HG03469 (cell line): ENCODE data around the gene E2F8.
A peak's percentile ranks its signal among the peaks of the same experiment; 100 is the strongest.
"Not testable (repeated sequence)": the region's sequence is repeated elsewhere in the genome, so short reads cannot be mapped to it uniquely, and the experiment has no call there.

Source experiments
- ATAC-seq: cut with Tn5 transposase; IDR thresholded peaks from one replicate; pipeline ENCODE4 v1.9.1; 2021; ENCODE audit warnings: mild to moderate bottlenecking, moderate library complexity, moderate number of reproducible peaks; ENCODE audit not compliant: unreplicated experiment

Gene E2F8, protein sequence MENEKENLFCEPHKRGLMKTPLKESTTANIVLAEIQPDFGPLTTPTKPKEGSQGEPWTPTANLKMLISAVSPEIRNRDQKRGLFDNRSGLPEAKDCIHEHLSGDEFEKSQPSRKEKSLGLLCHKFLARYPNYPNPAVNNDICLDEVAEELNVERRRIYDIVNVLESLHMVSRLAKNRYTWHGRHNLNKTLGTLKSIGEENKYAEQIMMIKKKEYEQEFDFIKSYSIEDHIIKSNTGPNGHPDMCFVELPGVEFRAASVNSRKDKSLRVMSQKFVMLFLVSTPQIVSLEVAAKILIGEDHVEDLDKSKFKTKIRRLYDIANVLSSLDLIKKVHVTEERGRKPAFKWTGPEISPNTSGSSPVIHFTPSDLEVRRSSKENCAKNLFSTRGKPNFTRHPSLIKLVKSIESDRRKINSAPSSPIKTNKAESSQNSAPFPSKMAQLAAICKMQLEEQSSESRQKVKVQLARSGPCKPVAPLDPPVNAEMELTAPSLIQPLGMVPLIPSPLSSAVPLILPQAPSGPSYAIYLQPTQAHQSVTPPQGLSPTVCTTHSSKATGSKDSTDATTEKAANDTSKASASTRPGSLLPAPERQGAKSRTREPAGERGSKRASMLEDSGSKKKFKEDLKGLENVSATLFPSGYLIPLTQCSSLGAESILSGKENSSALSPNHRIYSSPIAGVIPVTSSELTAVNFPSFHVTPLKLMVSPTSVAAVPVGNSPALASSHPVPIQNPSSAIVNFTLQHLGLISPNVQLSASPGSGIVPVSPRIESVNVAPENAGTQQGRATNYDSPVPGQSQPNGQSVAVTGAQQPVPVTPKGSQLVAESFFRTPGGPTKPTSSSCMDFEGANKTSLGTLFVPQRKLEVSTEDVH

DNA sequence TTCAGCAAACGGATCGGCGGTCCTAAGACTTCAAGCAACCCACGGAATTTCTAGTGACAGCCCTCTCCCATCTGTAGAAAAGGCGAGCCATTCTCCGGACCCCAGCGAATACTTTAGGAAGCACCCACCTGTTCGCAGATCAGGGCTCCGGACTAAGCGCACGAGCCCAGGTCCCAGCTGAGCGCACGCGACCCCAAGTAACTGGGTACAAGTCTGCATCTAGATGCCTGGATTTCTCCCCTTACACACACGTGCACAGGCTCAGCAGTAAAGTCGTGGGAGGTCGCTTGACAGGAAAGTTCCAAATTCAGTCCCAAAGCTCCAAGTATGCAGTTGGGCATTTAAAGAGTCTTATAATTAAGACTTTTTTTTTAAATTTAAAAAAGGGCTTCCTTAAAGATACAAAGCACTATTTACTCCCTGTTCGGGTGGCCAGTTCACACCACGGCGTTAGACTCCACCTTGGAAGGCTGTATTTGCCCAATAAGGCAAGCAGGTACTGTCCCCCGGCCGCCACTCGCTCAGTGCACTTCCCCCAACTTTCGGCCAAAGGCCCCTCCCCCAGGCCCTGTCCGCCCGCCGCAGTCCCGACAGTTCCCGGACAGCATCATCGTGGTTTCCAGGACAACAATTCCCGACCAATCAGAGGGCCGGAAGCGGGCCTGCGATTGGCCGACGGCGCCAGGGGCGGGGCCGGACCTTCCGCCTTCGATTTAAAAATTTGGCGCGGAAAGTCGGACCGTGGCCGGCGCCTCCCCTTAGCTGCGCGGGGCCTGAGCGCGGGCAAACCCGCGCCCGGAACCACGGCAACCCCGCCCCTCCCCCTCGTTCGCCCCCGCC, at the start of gene E2F8:
Gene E2F8 (minus strand): TSS at position 526 of the 840 bp plus-strand sequence. CDS start 824 bp downstream, outside the sequence.
- peak; percentile 84 for ATAC-seq

DNA sequence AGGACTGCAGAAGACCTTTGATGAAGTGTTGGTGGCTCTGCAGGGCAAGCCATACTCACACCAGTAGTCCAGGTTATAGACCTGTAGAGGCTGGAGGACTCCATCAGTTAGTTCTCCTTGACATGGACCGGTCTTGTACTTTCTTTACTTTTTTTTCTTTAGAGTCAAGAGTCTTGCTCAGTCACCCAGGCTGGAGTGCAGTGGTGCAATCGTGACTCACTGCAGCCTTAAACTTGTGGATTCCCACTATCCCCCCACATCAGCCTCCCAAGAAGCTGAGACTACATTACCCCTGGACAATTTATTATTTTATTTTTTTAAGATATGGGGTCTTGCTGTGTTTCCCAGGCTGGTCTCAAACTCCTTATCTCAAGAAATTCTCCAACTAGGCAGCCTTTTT, 49.6 kb upstream of the E2F8 start:
- no peak for ATAC-seq

DNA sequence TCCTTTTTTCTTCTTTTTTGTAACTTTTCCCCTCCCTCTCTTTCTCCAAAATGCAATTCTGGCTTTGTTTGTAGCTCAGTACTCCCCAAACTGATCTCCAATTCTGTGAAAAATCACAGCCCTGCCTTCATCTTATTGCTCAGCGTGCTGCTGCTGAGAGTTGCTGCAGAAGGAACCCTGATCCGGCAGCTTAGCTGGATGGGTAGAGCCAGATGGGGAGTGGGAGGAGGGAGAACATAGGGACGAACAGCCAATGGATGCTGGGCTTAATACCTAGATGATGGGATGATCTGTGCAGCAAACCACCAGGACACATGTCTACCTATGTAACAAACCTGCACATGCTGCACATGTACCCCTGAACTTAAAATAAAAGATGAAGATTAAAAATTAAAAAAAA, 47.5 kb upstream of the E2F8 start:
- no peak for ATAC-seq

DNA sequence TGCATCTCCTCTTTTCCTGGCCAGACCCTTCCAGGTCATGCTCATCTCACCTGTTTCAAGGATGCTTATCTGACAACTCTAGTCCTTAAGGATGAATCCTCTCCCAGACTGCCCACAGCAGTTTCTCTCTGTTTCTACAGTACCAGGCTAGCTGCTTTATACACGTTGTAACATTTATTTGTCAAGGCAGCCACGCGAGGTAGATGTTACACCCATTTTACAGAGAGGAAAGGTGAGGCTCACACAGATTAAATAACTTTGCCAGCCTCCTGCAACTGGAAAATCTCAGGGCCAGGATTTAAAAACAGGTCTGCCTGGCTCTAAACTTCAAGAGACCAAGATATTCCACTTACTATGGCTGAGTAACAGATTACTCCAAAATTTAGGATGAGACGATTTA, 45.7 kb upstream of the E2F8 start:
- ATAC-seq, result no peak

DNA sequence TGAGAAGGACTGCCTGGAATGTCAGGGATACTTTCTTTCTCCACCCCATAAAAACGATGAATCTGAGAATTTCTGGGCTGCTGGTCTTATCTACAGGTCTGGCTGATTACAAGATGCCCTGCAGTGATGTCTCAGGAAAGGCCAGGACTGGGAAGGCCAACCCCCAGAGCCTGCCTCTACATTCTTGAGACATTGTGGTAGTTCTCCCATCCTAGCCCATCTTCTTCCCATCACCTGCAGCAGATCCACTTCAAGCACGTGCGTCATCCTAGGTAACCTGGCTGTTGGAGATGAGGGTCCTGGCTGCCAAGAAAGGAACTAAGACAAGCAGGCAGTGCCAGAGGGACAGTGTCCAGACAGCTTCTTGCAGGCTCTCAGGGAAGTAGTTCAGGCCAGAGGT, 44.1 kb upstream of the E2F8 start:
- no peak for ATAC-seq

DNA sequence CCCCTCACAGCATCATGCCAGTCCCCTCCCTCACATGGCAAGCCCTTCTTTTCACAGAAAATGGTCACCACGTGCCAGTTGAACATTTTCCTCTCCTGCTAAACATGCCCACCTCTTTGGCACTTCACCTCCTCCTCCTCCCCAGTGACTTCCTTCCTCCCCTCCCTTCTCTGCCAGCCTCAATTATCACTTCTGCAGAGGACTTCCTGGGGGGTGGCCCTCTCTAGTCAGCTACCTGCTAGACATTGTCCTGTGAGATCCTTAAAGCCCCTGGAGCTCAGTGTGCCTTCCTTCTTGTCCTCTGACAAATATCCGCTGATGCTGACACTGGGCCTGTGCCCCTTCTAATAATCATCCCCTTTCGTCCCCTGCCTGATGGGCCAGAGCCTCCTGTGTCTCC, 43.2 kb upstream of the E2F8 start:
- no peak for ATAC-seq

DNA sequence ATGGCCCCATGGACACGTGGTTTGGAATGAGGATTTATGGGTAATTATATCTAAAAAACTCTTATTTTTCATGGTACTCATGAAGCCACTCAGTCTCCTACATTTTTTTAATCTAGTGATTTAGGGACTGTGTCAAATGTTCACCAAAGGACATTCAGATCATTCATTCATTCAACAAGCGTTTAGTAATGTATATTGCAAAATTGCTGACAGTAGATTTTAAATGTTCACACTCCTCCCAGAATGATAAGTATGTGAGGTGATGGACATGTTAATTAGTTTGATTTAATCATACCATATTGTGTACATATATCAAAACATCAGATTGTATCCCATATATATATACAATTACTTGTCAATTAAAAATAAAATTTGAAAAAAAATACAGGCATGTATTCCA, 40.8 kb upstream of the E2F8 start:
- no peak for ATAC-seq

DNA sequence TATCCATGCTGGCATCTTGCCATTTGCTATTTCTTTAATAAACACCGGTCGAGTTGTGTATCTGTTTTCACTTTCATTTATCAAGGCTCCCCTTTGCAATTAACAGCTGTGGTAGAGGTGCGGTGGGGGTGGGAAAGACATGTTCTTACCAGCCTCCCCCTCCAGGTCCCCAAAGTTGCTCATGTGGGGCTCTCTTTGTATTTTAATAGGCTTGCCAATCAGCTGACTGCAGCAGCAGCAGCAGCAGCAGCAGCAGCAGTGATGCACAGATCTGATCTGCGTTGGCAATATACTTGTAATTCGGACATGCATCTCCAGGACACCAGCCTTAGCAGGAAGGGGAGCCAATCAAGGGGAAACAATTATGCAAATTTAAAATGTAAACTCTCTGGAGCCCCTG, 40.3 kb upstream of the E2F8 start:
- peak; percentile 58 for ATAC-seq

DNA sequence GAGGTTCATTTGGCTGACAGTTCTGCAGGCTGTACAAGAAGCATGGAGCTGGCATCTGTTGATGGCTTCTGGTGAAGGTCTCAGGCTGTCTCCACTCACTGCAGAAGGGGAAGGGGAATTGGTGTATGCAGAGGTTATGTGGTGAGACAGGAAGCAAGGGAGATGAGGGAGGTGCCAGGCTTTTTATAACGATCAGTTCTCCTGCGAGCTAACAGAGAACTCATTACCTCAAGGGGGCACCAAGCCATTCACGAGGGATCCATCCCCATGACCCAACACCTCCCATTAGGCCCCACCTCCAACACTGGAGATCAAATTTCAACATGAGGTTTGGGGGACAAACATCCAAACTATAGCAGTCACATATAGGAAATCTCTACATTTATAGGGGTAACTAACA, 38.7 kb upstream of the E2F8 start:
- no peak for ATAC-seq

DNA sequence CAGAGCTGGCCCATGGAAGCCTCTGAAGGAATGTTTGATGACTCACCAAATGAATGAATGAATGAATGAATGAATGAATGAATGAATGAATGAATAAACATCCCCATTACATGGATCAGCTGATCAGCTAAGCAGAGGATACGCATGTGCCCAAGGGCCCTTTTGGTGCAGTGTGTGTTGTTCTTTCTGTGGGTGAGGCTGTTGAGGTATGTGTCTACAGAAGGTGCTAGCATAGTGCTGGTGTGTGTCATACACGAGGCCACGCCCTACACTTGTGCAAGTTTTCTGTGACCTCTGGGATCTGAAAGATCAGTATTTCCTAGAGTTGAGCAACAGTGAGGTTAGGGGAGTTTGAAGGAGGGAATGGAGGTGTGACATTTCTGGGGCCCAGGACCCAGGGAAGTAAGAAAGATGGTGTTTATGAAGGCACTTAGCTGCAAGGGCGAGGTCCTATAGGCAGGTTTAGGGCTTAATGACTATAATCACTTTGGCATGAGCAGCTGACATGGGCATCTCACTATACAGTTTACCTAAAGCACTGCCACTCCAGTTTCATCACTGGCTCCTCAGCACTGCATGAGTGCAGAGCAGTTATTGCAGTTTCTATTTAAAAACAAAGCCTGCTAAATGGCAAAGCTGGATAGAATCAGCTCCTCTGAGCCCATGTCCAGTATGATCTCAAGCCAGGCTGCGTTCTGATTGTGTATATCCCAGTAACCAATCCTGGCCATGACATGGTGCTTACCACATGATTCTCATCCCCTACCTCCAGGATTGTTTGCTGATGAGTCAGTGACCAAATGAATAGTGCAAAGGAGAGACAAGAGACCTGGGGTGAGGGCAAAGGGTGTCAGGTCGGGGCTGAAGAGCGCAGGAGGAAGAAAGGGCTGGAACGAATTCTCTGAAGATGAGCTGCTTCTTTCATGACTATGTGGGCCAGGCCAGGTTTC, 36.4 kb upstream of the E2F8 start:
- ATAC-seq, result no peak

DNA sequence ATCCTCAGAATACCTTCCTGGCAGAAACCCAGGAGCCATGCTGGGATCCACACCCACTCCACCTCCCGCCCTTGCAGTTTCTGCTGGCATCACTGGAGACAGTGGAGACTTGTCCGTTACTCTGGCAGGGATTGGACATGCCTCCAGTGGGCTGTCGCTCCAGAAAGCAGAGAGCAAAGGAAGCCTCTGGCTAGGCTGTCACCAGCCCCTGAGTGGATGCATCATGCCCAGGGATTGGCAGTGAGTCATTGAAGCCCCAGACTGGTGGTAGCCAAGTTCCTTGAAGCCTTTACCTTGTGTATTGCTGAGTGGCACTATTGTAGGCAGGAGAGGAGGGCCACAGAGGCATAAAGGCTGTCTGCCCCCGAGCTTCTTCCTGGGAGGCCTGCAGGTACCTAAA, 34.8 kb upstream of the E2F8 start:
- no peak for ATAC-seq

DNA sequence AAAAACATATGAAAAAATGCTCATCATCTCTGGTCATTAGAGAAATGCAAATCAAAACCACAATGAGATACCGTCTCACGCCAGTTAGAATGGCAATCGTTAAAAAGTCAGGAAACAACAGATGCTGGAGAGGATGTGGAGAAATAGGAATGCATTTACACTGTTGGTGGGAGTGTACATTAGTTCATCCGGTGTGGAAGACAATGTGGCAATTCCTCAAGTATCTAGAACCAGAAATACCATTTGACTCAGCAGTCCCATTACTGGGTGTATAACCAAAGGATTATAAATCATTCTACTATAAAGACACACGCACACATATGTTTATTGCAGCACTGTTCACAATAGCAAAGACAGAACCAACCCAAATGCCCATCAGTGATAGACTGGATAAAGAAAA, 32.5 kb upstream of the E2F8 start:
- not testable (repeated sequence) for ATAC-seq

DNA sequence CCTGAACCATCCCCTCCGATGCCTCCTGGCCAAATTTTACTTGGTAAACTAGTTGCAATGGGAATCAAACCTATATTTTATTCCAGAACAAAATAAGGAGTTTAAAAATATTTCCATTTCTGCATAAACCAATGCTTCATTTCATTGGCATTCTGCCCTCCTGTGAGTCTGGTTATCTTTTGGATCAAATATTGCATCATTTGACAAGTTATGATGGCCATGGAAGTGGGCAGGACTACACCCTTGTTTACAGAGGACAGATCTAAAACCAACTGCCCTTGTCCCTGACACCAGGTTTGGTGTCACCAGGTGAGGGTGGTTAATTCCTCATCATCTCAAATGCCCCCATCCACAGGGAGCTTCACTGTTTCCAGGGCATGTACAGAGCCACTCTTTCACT, 28.2 kb upstream of the E2F8 start:
- no peak for ATAC-seq

DNA sequence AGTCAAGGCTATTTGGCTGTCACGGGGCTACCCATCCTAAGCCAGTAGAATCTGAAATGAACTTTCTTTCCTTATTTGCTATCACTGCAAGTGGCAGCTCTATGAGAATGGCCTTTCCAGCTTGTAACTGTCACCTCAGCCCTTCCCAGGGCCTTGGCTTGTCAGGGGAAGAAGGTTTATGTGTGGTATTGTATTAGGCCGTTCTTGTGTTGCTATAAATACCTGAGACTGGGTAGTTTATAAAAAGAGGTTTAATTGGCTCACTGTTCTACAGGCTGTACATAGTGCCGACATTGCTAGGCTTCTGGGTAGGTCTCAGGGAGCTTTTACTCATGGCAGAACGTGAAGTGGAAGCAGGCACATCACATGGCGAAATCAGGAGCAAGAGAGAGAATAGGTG, 26.8 kb upstream of the E2F8 start:
- no peak for ATAC-seq

DNA sequence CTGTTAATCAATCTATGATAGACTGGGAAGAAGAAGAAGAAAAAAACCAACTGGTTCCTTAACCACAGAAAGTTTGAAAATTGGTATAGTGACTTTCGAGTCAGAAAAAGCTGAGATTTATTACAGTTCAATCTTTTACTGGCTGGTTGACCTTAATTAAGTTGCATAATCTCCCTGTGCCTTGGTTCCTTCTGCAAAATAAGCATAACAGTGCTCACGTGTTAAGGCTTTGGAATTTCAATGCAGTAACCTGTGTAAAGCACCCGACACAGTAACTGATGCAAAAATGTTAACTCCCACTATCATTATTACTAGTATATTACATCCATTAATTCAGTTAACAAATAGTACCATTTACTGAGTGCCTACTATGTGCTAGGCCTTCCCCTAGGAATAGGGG, 22.6 kb upstream of the E2F8 start:
- no peak for ATAC-seq

DNA sequence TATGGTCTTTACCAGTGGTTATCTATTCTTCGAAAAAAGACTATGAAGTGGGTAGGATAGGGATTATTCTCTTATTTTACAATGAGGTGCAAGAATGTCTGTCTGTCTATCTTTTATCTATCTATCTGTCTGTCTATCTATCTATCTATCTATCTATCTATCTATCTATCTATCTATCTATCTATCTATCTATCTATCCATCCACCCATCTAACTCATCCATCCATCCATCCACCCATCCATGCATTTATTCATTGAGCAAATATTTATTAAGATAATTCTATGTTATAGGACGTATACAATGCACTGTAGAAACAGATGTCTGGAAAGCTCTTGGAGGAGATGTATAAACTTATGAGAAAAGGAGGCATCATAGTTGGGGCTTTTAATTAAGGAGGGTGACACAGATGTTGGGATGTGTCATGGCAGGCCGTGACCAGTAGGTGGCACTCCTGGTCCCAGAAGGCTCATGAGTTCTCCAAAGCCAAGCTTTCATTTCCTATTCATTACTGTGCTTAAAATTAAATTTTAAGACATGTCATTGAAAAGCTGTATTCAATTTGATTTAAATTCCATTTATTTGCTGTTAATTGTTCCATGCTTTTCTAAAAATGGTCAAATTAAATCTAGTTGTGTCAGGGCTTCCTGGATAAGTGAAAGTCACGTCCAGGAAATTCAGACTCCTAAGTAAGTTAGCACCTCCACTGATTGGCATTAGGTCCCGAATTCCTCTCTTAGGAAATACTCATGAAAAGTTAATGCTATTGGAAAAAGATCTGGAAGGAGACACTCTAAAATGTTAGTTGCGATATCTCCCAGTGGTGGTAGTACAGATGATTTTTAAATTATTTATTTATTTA, 19.0 kb upstream of the E2F8 start:
- ATAC-seq, result no peak

DNA sequence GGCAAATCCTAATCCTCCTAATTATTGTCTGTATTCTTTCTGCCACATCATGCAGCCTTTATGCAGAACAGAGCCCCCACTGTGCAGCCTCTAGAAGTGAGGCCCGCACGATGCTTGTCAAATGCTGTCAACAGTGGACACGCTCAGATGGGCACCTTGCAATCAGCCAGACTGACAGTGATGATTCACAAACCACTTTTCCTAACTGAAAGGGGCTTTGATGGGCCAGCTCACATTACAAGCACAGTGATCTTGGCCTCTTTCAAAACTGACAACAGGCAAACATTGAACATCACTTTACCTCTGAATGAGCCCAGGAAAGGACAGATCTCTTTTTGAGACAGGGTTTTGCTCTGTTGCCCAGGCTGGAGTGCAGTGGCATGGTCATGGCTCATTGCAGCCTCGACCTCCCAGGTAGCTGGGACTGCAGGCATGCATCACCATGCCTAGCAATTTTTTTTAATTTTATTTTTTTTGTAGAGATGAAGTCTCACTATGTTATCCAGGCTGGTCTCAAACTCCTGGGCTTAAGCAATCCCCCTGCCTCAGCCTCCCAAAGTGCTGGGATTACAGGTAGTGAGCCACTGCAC, 18.0 kb upstream of the E2F8 start:
- ATAC-seq, result no peak

DNA sequence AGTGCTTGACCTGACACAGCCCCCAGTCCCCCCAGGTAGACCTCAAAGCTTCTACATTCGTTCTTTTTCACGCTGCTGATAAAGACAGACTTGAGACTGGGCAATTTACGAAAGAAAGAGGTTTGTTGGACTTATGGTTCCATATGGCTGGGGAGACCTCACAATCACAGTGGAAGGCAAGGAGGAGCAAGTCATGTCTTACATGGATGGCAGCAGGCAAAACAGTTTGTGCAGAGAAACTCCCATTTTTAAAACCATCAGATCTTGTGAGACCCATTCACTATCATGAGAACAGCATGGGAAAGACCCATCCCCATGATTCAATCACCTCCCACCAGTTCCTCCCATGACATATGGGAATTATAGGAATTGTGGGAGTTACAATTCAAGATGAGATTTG, 13.7 kb upstream of the E2F8 start:
- ATAC-seq, result not testable (repeated sequence)

DNA sequence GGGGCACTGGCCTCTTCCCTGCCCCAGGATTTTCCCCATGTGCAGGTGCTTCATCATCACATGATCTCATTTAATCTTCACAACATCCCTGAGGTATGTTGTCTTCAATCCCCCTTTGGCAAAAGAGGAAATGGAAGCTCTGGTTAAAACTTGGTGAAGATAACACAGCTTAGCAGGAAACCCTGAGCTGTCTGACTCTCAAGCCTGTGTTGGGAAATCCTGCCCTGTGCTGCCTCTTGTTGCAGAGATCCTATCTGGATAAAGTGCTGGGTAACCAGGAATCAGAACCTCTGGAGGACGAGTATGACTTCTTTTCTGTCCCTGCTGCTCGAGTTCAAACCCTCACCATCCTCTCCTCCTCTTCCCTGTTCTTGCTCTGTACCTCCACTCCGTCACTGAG, 13.1 kb upstream of the E2F8 start:
- no peak for ATAC-seq
